GM19452 (cell line): ENCODE data around the gene KCNJ16.

Experiments
- ATAC-seq: cut with Tn5 transposase; IDR thresholded peaks from one replicate; pipeline ENCODE4 v1.9.1; 2021; ENCODE audit not compliant: unreplicated experiment

The KCNJ16 gene

GRCh38 chr17:70168044-70168976 lies 93.3 kb downstream of the KCNJ16 start:
- ATAC-seq: peak; percentile 24

- peak; percentile 96 for ATAC-seq
Observed at GRCh38 chr17:70168977-70169708, 94.1 kb downstream of the KCNJ16 start, which contains the start of gene KCNJ2. TSS of gene KCNJ2 (plus strand) at chr17:70169532. CDS start at chr17:70175040, 5,508 bp downstream.

GRCh38 chr17:70169709-70170597 lies 94.9 kb downstream of the KCNJ16 start:
- no peak for ATAC-seq

GRCh38 chr17:70171159-70171558 lies 96.1 kb downstream of the KCNJ16 start:
- ATAC-seq: no peak

GRCh38 chr17:70172449-70172848 lies 97.4 kb downstream of the KCNJ16 start:
- ATAC-seq: no peak

GRCh38 chr17:70172923-70173322 lies 97.9 kb downstream of the KCNJ16 start:
- no peak for ATAC-seq

GRCh38 chr17:70173681-70174080 lies 98.7 kb downstream of the KCNJ16 start:
- ATAC-seq: no peak

GRCh38 chr17:70181376-70181775 lies 106.4 kb downstream of the KCNJ16 start:
- no peak for ATAC-seq

GRCh38 chr17:70181866-70182265 lies 106.8 kb downstream of the KCNJ16 start:
- no peak for ATAC-seq

GRCh38 chr17:70183508-70183907 lies 108.5 kb downstream of the KCNJ16 start:
- no peak for ATAC-seq

GRCh38 chr17:70184207-70184606 lies 109.2 kb downstream of the KCNJ16 start:
- no peak for ATAC-seq

- no peak for ATAC-seq
Observed at GRCh38 chr17:70184770-70185169, 109.7 kb downstream of the KCNJ16 start.
